BLaER1 (cell line): ENCODE data around the gene HENMT1.
"Not testable (repeated sequence)": the region's sequence is repeated elsewhere in the genome, so short reads cannot be mapped to it uniquely, and the experiment has no call there.

Experiments
- H3K27ac ChIP-seq: shearing (Covaris generic); formaldehyde crosslinking; 2 replicates; pipeline ENCODE4 v1.8.1; 2022
- H3K27me3 ChIP-seq: shearing (Covaris generic); formaldehyde crosslinking; 2 replicates; pipeline ENCODE4 v1.8.1; 2022
- H3K36me3 ChIP-seq: shearing (Covaris generic); formaldehyde crosslinking; 2 replicates; pipeline ENCODE4 v1.8.1; 2022
- H3K4me1 ChIP-seq: shearing (Covaris generic); formaldehyde crosslinking; 2 replicates; pipeline ENCODE4 v1.8.1; 2022
- H3K4me2 ChIP-seq: shearing (Covaris generic); formaldehyde crosslinking; 2 replicates; pipeline ENCODE4 v1.8.1; 2022
- H3K4me3 ChIP-seq: shearing (Covaris generic); formaldehyde crosslinking; 2 replicates; pipeline ENCODE4 v1.8.1; 2022
- H3K9ac ChIP-seq: shearing (Covaris generic); formaldehyde crosslinking; 2 replicates; pipeline ENCODE4 v1.8.1; 2022
- H3K9me3 ChIP-seq: shearing (Covaris generic); formaldehyde crosslinking; 2 replicates; pipeline ENCODE4 v1.8.1; 2022
- H4K20me1 ChIP-seq: shearing (Covaris generic); formaldehyde crosslinking; 2 replicates; pipeline ENCODE4 v1.8.1; 2022
- Cebpa-rat ChIP-seq: shearing (Covaris generic); IDR thresholded peaks from 2 replicates; pipeline ENCODE4 v1.8.1; 2022

The HENMT1 gene

DNA sequence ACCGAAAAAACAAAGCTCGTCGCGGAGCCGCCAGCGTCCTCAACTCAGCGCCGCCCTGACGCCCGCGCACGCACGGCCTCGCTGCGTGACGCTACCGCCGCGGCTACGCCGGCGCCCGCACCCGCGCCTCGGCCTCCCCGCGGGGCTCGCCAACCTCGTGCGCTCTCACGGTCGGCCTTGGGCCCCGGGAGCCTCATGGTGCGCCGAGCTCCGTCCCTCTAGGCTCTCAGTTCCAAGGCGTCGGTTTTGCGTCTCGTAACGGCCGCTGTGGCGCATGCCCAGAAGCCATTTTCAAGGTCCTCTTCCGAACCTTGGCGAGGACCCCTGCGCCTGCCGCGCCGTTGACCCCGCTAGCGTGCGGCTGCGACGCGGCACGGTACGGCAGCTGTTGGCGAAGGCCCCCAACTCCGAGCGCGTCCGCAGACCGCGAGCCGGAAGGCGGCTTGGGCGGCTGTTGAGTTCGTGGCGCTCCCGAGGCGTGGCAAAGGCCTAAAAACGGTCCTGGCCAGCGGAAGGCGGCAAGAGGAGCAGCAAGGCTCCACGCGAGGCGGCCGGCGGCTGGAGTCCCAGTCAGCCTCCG is at the start of gene HENMT1:
TSS of gene HENMT1 (minus strand) at position 64 of the 580 bp plus-strand sequence. CDS start 1,209 bp downstream, outside the sequence.
- peaks cover 22% of the 10 kb centered on the region for H3K27me3 ChIP-seq
- H3K27ac ChIP-seq: peak within 1 kb of the TSS; percentile 97
- H3K36me3 ChIP-seq: no peaks in the 10 kb centered on the region
- H3K9me3 ChIP-seq: peaks cover 22% of the 10 kb centered on the region
- no peak for TF ChIP-seq Cebpa-rat
- peaks cover 14% of the 10 kb centered on the region for H3K4me1 ChIP-seq
- H3K4me3 ChIP-seq: peak within 1 kb of the TSS; percentile 65
- peak within 1 kb of the TSS; percentile 73 for H3K4me2 ChIP-seq
- H4K20me1 ChIP-seq: no peaks in the 10 kb centered on the region
- peak within 1 kb of the TSS; percentile 86 for H3K9ac ChIP-seq

DNA sequence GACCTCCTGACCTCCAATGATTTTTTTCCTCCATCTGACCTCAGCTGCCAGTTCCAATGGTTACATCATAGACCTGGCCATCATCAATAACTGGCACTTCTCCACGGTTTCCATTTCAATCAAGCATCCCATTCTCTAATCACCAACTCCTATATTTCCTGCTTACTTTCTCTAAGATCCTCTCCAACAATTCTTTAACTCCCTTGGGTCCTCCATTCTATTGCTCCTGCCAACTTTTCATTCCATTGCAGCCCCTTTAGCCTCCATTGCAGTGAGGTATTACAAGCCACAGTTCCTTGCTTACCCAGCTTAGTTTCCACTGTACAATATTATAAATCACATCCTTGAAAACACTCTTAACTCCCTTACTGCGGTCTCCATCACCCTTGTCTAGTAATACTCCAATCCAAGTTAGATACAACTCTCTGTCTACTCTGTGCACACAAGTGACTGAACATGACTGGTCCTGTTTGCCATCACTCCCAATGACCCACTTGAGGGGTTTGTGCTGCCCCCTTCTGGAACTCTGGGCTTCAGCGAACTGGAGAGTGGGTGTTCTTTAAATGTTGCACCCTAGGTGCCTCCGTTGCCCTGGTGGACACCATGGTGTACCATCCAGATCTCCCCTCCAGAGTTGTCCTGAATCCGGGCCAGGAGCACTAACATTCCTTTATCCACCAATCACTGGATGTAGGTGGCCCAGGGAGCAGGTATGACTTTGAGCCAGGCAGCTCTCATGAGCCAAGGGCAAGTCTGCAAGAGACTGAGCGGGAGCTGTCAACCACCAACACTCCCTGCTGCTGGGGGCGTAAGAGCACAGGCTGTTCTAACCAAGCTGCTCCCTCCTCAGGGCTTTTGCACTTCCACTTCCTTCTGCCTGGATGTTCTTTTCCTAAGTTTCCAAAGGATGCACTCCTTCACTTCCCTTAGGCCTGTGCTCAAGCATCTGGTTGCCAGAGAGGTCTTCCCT is 48.1 kb upstream of the HENMT1 start:
- H3K27ac ChIP-seq: no peak overlapping the region
- no peaks in the 10 kb centered on the region for H3K27me3 ChIP-seq
- no peak for TF ChIP-seq Cebpa-rat
- no peak overlapping the region for H3K4me3 ChIP-seq
- H3K9me3 ChIP-seq: no peaks in the 10 kb centered on the region
- H3K9ac ChIP-seq: no peak overlapping the region
- no peaks in the 10 kb centered on the region for H3K4me1 ChIP-seq
- no peaks in the 10 kb centered on the region for H4K20me1 ChIP-seq
- no peaks in the 10 kb centered on the region for H3K36me3 ChIP-seq
- no peak overlapping the region for H3K4me2 ChIP-seq

DNA sequence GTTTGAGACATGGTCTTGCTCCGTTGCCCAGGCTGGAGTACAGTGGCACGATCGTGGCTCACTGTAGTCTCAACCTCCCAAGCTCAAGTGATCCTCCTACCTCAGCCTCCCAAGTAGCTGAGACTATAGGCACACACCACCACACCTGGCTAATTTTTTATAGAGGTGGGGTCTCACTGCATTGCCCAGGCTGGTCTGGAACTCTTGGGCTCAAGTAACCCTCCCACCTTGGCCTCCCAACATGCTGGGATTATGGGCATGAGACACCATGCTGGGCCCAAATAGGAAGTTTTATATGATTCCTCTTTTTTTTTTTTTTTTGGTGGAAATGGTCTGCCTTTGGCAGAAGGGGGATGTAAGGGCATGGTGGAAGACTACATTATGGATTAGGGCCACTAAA is 45.8 kb upstream of the HENMT1 start:
- Histone ChIP-seq H3K36me3 (peaks cover 7% of the 10 kb centered on the region), H3K9ac (no peak overlapping the region), H3K27me3 (no peaks in the 10 kb centered on the region), H3K27ac (no peak overlapping the region), H3K4me1 (no peaks in the 10 kb centered on the region), H3K9me3 (no peaks in the 10 kb centered on the region), H4K20me1 (peaks cover 7% of the 10 kb centered on the region; the same call in 1 of the 2 replicates), H3K4me2 (no peak overlapping the region), H3K4me3 (no peak overlapping the region)
- no peak for TF ChIP-seq Cebpa-rat

DNA sequence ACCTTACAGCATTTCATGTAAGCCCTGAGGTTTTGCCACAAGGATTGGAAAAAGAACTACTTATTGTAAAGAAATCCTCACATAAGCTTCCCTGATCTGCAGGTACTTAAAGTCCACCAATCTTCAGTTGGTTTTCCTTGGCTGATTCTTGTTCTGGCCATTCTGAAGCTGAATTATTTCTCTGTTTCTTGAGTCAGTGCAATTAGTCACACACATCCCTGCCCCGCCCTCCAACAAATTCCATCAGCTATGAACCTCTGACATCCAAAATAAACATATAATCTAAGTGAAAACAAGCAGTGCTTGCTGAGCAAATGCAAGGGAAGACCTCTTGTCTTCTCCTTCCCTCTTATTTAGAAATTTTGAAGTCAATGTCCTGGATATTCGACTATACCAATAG is 43.6 kb upstream of the HENMT1 start:
- no peak for TF ChIP-seq Cebpa-rat
- peaks cover 26% of the 10 kb centered on the region for H4K20me1 ChIP-seq
- no peaks in the 10 kb centered on the region for H3K27me3 ChIP-seq
- no peaks in the 10 kb centered on the region for H3K4me1 ChIP-seq
- no peak overlapping the region for H3K4me2 ChIP-seq
- H3K27ac ChIP-seq: no peak overlapping the region
- H3K9me3 ChIP-seq: no peaks in the 10 kb centered on the region
- no peak overlapping the region for H3K9ac ChIP-seq
- H3K4me3 ChIP-seq: no peak overlapping the region
- H3K36me3 ChIP-seq: peaks cover 28% of the 10 kb centered on the region

DNA sequence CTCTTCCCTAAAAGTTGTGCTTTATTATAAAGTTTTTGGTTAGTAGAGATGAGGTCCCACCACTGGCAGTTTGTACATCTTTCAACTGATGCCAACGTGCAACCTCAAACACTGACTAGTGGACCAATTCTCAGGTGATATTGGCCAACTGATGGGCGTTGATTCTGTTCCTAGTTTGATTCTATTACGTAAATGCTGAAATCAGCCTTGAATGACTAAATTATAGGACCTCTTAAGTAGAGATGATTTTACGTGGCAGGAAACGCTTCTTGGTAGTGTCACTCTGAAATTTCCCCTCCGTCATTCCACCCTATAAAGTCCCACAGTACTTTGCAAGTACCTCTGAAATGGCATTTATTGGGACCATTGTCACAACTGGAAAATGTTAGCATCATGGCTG is 43.0 kb upstream of the HENMT1 start:
- Histone ChIP-seq H3K9ac (no peak overlapping the region), H3K27ac (no peak overlapping the region), H3K27me3 (no peaks in the 10 kb centered on the region), H3K4me2 (no peak overlapping the region), H3K4me3 (no peak overlapping the region), H4K20me1 (peaks cover 32% of the 10 kb centered on the region), H3K4me1 (no peaks in the 10 kb centered on the region), H3K36me3 (peaks cover 34% of the 10 kb centered on the region), H3K9me3 (no peaks in the 10 kb centered on the region)
- no peak for TF ChIP-seq Cebpa-rat

DNA sequence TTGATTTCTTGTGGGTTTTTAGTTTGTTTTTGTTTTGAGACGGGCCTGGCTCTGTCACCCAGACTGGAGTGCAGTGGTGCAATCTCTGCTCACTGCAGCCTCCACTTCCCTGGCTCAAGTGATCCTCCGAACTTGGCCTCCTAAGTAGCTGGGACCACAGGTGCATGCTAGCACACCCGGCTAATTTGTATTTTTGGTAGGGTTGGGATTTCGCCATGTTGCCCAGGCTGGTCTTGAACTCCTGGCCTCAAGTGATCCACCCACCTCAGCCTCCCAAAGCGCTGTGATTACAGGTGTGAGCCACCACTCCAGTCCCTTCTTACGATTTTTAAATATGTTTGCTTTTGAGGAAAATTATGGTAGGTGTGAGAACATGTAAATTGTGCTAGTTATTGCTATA is 41.2 kb upstream of the HENMT1 start:
- H3K27ac ChIP-seq, H3K4me1 ChIP-seq, H3K4me3 ChIP-seq, H3K27me3 ChIP-seq, H3K4me2 ChIP-seq, H3K9me3 ChIP-seq, H3K9ac ChIP-seq: not testable (repeated sequence)
- Histone ChIP-seq H3K36me3 (peaks cover 52% of the 10 kb centered on the region), H4K20me1 (peaks cover 43% of the 10 kb centered on the region)

DNA sequence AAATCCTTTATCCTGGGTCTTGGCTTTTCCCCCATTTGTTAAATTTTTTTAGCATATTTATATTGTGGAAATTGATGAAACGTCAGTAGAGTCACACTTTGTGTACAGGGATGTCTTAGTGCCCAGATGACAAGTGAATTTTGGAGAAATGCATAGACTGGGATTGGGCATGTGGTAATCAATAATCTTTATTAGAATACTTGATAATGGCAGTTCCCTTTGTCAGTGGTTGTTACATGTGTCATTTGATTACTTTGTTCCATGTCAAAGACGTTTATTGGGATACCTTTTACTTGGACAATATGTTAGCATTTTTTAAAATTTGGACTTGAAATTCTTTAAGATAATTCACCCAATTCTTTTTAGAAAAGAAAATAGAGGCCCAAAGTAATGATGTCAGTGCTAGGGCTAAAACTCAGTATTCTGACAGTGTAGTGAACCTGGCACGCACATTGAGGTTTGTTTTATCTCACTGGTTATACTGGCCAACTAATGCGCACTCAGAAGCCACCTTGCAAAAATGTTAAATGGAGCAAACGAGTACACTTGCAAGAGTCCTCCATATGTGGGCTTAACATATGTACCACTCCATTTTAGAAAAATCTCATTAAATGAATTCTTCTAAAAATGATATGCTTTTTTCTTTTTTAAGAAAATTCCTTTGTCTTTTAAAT is 40.4 kb upstream of the HENMT1 start:
- H3K4me3 ChIP-seq: no peak overlapping the region
- TF ChIP-seq Cebpa-rat: no peak

DNA sequence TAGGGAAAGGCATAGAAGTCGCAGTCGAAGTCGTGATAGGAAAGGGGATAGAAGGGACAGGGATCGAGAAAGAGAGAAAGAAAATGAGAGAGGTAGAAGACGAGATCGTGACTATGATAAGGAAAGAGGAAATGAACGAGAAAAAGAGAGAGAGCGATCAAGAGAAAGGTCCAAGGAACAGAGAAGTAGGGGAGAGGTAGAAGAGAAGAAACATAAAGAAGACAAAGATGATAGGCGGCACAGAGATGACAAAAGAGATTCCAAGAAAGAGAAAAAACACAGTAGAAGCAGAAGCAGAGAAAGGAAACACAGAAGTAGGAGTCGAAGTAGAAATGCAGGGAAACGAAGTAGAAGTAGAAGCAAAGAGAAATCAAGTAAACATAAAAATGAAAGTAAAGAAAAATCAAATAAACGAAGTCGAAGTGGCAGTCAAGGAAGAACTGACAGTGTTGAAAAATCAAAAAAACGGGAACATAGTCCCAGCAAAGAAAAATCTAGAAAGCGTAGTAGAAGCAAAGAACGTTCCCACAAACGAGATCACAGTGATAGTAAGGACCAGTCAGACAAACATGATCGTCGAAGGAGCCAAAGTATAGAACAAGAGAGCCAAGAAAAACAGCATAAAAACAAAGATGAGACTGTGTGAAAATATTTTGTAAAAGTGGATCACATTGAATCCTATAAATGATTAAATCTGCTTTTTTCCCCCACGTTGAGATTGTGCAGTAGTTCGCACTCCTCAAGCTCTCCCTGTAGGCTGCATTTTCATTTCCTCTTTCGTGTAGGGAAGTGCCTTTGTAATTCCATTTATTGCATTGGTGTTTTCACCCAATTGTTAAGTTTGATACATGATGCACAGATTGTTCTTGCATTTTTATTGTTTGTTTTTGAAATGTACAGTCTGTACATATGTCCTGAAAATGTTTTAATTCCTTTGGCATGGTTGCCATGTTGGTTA is 38.8 kb upstream of the HENMT1 start:
- no peak overlapping the region for H3K9ac ChIP-seq
- H3K27ac ChIP-seq: no peak overlapping the region
- no peak for TF ChIP-seq Cebpa-rat
- peaks cover 11% of the 10 kb centered on the region for H3K4me1 ChIP-seq
- no peaks in the 10 kb centered on the region for H3K9me3 ChIP-seq
- H3K4me3 ChIP-seq: no peak overlapping the region
- H3K36me3 ChIP-seq: peaks cover 68% of the 10 kb centered on the region
- H4K20me1 ChIP-seq: peaks cover 66% of the 10 kb centered on the region
- H3K27me3 ChIP-seq: no peaks in the 10 kb centered on the region
- no peak overlapping the region for H3K4me2 ChIP-seq

More for the DNA sequence above, 40.4 kb upstream of the HENMT1 start:
- Histone ChIP-seq H3K4me2 (no peak overlapping the region), H3K4me1 (no peaks in the 10 kb centered on the region), H3K27ac (no peak overlapping the region), H3K9ac (no peak overlapping the region), H4K20me1 (peaks cover 50% of the 10 kb centered on the region), H3K36me3 (peaks cover 60% of the 10 kb centered on the region), H3K27me3 (no peaks in the 10 kb centered on the region), H3K9me3 (no peaks in the 10 kb centered on the region)

DNA sequence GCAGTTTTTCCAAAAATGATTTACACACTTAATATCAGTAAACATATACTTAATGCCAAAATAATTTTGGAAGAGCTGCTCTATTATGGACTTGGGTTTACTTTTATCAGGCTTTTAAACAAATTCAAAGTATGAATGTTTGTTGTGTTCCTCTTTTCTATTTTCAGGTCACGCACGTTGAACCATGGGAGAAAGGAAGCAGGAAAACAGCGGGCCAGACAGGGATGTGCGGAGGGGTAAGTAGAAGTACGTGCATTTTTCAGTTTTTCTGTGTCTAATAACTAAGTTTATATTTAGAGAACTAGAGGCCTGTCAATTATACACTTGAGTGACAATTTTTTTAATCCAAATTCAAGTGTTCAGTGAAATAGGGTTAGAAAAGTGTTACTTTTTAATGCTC is 34.6 kb upstream of the HENMT1 start:
- H3K9me3 ChIP-seq: no peaks in the 10 kb centered on the region
- peak overlapping the region; percentile 89 for H3K4me3 ChIP-seq
- peak overlapping the region; percentile 75 for H3K4me2 ChIP-seq
- peaks cover 50% of the 10 kb centered on the region for H3K36me3 ChIP-seq
- H4K20me1 ChIP-seq: peaks cover 67% of the 10 kb centered on the region
- no peaks in the 10 kb centered on the region for H3K27me3 ChIP-seq
- H3K9ac ChIP-seq: peak overlapping the region; percentile 57; the same call in 1 of the 2 replicates
- no peak for TF ChIP-seq Cebpa-rat
- peaks cover 21% of the 10 kb centered on the region for H3K4me1 ChIP-seq
- peak overlapping the region; percentile 95 for H3K27ac ChIP-seq
